GM18499 (cell line): ENCODE data around the gene PFKFB1.

Source experiments
- ATAC-seq: cut with Tn5 transposase; IDR thresholded peaks from one replicate; pipeline ENCODE4 v1.9.1; 2021; ENCODE audit warnings: moderate number of reproducible peaks; ENCODE audit not compliant: insufficient read depth, unreplicated experiment

PFKFB1 gene

DNA sequence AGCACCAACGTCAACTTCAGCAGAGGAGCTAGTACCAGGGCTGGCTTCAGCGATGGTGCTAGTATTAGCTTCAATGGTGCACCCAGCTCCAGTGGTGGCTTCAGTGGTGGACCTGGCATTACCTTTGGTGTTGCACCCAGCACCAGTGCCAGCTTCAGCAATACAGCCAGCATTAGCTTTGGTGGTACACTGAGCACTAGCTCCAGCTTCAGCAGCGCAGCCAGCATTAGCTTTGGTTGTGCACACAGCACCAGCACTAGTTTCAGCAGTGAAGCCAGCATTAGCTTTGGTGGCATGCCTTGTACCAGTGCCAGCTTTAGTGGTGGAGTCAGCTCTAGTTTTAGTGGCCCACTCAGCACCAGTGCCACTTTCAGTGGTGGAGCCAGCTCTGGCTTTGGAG lies 65.1 kb downstream of the PFKFB1 start:
- ATAC-seq = no peak

DNA sequence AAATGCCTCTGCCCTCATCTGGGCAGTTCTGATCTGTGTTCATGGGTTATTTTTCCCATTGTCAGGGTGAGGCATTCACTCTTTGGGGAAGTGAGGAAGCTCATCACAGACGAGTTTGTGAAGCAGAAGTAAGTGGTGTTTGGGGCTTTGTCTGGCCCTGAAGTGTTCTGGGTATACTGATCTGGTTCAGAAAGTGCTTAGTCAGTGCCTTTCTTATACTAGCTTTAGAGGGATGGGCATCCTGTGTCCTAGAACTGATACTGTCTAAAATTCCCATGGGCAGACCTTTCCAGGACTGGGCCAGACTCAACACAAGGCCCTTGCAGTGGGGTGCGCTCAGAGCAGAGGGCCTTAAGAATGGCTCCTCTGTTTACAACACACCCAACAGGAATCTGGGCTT lies 67.0 kb downstream of the PFKFB1 start:
- no peak for ATAC-seq

GRCh38 chrX:54923376-54923775 lies 70.6 kb downstream of the PFKFB1 start:
- ATAC-seq = no peak

DNA sequence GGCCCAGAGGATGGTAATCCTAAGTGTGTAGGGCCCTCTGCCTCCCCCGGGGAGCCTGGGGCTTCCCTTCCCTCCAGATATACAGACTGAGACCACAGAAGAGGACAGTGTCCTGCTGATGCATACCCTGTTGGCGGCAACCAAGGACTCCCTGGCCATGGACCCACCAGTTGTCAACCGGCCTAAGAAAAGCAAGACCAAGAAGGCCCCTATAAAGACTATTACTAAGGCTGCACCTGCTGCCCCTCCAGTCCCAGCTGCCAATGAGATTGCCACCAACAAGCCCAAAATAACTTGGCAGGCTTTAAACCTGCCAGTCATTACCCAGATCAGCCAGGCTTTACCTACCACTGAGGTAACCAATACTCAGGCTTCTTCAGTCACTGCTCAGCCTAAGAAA lies 71.4 kb downstream of the PFKFB1 start:
- ATAC-seq = no peak

- no peak for ATAC-seq
These were observed 72.5 kb downstream of the PFKFB1 start for GRCh38 chrX:54921427-54922021.

- no peak for ATAC-seq
These were observed 73.2 kb downstream of the PFKFB1 start, which contains the start of gene TRO for GRCh38 chrX:54920610-54921426. Gene TRO (plus strand): TSS chrX:54920824. CDS start chrX:54922247, 1,423 bp downstream.

GRCh38 chrX:54909941-54910340 lies 84.0 kb downstream of the PFKFB1 start:
- no peak for ATAC-seq

GRCh38 chrX:54894159-54894558 lies 99.8 kb downstream of the PFKFB1 start:
- no peak for ATAC-seq

GRCh38 chrX:54891573-54891972 lies 102.4 kb downstream of the PFKFB1 start:
- ATAC-seq = no peak

DNA sequence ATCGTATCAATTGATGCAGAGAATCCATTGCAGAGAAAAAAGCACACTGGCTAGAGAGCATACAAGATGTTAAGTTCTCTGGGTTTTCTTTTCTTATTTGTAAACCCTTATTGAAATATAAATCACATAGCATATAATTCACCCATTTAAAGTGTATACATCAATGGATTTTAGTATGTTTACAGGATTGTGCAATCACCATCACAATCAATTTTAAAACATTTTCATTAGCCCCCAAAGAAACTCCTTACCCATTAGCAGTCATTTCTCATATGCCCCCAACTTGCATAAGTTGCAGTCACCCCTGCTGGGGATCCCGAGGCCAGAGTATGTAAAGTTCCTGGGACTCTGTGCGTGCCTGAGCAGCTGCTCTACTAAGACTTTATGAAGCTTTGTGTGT lies 108.2 kb downstream of the PFKFB1 start:
- no peak for ATAC-seq
